Measurements from ENCODE around the gene DBNDD1. TPM values are rescaled to one million over a fixed set of nuclear protein-coding genes. Genes with fewer than 3 reads are reported as not detected.

DBNDD1 gene
- total and polyA plus RNA-seq, 4 donors: 0.09 to 1.5 (median 0.82) TPM

DNA sequence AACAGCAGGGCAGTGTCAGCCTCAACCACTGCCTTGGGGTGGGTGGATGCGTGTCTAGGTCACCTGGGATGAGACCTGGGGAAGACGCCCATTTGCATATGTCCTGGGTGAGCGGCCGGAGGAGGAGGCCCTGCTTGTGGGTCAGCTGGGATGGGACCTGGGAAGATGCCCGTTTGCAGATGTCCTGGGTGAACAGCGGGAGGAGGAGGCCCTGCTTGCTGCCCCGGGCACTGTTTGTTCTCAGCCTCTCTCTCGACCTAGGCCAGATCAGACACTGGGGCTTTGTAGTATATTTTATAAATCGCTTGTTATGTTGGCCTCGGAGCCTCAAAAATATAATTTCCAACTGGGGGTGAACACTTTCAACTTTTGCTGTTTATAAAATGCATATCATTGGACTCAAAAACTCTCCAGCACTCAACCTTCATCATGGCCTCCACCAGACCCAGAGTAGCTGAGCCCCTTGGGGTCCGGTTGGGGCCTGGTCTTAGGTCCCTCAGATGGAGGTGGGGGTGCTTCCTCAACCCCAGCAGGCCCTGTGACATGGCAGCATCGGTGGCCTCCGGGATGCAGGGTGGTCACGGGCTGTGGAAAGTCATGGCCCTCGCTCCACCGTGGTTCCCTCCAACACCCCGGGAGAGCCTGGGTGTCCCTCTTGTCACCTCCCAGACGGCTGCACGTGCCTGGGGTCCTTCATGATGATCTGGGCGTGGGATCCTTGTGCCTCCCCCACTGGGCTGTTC, 17.3 kb downstream of the DBNDD1 start (continued):
- TF ChIP-seq CTCF (IDR thresholded peaks at IDR 0.05; ENCODE audit: low read depth, low read length, missing input control) (no peak), EGR1 (IDR thresholded peaks at IDR 0.05; ENCODE audit: low read depth in 2 of 2) (no peak), GABPA (IDR thresholded peaks at IDR 0.05 in 1 of 2, conservative IDR thresholded peaks at IDR 0.05 in 1 of 2) (no peak), ZBTB33 (IDR thresholded peaks at IDR 0.05) (no peak), HNF4G (IDR thresholded peaks at IDR 0.05) (no peak)

- peaks cover 0 to 5% (median 2%) of the 10 kb centered on the region in 4 donors for H3K36me3 ChIP-seq (ENCODE audit: control insufficient read depth in 4 of 4, insufficient read depth in 3 of 4, low read depth in 1 of 4, low read length in 3 of 4)
- H3K27me3 ChIP-seq (ENCODE audit: control insufficient read depth in 4 of 4, insufficient read depth in 4 of 4, low read length in 3 of 4): no peaks in the 10 kb centered on the region
- no peak for DNase-seq (ENCODE audit: low spot score)
- no peak overlapping the region for H3K9ac ChIP-seq (ENCODE audit: low read depth in 1 of 2, low read length in 2 of 2)
- no peak overlapping the region for H3K4me3 ChIP-seq (ENCODE audit: low read depth in 1 of 3, low read length in 3 of 3)
- no peak for TF ChIP-seq FOXA1 (IDR thresholded peaks at IDR 0.05)
- no peak for TF ChIP-seq HNF4A (conservative IDR thresholded peaks at IDR 0.05)
- TF ChIP-seq ATF3 (IDR thresholded peaks at IDR 0.05): no peak
- no peak for TF ChIP-seq FOXA2 (IDR thresholded peaks at IDR 0.05)
- no peak for TF ChIP-seq GABPA (IDR thresholded peaks at IDR 0.05 in 1 of 2, conservative IDR thresholded peaks at IDR 0.05 in 1 of 2)
- no peak for TF ChIP-seq RAD21 (IDR thresholded peaks at IDR 0.05)
- TF ChIP-seq RXRA (IDR thresholded peaks at IDR 0.05): no peak
- no peak for TF ChIP-seq SP1 (IDR thresholded peaks at IDR 0.05)
- TF ChIP-seq ZBTB33 (IDR thresholded peaks at IDR 0.05): no peak
- no peak for TF ChIP-seq YY1 (IDR thresholded peaks at IDR 0.05)
- TF ChIP-seq MAX (IDR thresholded peaks at IDR 0.05): no peak
- TF ChIP-seq NR2F2 (IDR thresholded peaks at IDR 0.05): no peak
- TF ChIP-seq HNF4G (IDR thresholded peaks at IDR 0.05): no peak
- no peak for TF ChIP-seq REST (IDR thresholded peaks at IDR 0.05)
- TF ChIP-seq JUND (IDR thresholded peaks at IDR 0.05): no peak
- TF ChIP-seq CTCF (IDR thresholded peaks at IDR 0.05; ENCODE audit: low read depth, low read length, missing input control): no peak
- TF ChIP-seq TAF1 (conservative IDR thresholded peaks at IDR 0.05): no peak
- no peak overlapping the region for H3K27ac ChIP-seq (ENCODE audit: low read depth in 1 of 2, low read length in 2 of 2)
- no peaks in the 10 kb centered on the region for H3K9me3 ChIP-seq (ENCODE audit: control insufficient read depth in 4 of 4, low read length in 3 of 4)
- H3K4me1 ChIP-seq (ENCODE audit: control insufficient read depth in 4 of 4, insufficient read depth in 4 of 4, low read length in 3 of 4): no peaks in the 10 kb centered on the region
- 92% methylated on average over 19 of the region's 19 CpGs for WGBS
Measured at GRCh38 chr16:90000733-90001427, 18.4 kb downstream of the DBNDD1 start.
